VCaP (cell line): ENCODE results near the gene MS4A12.
"Not testable (repeated sequence)": the region's sequence is repeated elsewhere in the genome, so short reads cannot be mapped to it uniquely, and the experiment has no call there.

ENCODE experiments used
- H3K27ac ChIP-seq: fragments of 450-650 bp; 2 replicates; pipeline ENCODE4 v1.5.1; 2017
- TF ChIP-seq, protein P1 (sequence below): fragments of 450-650 bp; conservative IDR thresholded peaks from 2 replicates; pipeline ENCODE4 v1.5.1; 2017; ENCODE audit warnings: mild to moderate bottlenecking, moderate library complexity

MS4A12 gene, protein sequence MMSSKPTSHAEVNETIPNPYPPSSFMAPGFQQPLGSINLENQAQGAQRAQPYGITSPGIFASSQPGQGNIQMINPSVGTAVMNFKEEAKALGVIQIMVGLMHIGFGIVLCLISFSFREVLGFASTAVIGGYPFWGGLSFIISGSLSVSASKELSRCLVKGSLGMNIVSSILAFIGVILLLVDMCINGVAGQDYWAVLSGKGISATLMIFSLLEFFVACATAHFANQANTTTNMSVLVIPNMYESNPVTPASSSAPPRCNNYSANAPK

DNA sequence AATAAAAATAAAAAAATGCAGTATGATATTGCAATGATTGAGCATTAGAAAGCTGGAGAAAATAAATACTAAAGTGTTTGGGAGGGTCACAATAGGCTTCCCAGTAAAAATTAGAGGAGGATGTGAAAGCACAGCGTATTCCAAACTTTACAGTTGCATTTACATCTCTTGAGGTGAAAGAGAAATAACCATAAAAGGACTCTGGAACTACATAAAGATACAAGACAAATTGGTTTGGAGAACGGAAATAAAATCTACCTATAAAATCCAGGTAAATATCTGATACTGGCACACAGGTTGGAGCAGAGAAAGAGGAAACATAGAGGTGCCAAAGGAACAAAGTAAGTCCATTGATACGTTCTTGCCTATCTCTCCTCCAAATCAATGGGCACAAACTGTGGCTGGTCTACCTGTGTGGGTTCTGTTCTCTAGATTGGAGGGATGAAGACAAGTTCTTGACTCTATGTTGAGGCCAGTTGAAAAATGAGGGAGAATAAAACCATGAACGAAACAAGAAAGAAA, at the start of gene MS4A12:
Gene MS4A12, plus strand, starts transcription at position 291 of the 522 bp plus-strand sequence. CDS start 4,541 bp downstream, outside the sequence.
- H3K27ac ChIP-seq = no peak within 1 kb of the TSS; the same call in 1 of the 2 replicates
- TF ChIP-seq, protein P1, sequence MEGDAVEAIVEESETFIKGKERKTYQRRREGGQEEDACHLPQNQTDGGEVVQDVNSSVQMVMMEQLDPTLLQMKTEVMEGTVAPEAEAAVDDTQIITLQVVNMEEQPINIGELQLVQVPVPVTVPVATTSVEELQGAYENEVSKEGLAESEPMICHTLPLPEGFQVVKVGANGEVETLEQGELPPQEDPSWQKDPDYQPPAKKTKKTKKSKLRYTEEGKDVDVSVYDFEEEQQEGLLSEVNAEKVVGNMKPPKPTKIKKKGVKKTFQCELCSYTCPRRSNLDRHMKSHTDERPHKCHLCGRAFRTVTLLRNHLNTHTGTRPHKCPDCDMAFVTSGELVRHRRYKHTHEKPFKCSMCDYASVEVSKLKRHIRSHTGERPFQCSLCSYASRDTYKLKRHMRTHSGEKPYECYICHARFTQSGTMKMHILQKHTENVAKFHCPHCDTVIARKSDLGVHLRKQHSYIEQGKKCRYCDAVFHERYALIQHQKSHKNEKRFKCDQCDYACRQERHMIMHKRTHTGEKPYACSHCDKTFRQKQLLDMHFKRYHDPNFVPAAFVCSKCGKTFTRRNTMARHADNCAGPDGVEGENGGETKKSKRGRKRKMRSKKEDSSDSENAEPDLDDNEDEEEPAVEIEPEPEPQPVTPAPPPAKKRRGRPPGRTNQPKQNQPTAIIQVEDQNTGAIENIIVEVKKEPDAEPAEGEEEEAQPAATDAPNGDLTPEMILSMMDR = no peak

DNA sequence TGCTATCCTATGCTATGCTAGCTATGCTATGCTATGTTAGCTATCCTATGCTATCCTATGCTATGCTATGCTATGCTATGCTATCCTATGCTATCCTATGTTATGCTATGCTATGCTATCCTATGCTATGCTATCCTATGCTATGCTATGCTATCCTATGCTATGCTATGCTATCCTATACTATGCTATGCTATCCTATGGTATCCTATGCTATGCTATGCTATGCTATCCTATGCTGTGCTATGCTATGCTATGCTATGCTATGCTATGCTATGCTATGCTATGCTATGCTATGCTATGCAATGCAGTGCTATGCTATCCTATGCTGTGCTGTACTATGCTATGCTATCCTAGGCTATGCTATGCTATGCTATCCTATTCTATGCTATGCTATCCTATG, 45.5 kb upstream of the MS4A12 start:
- H3K27ac ChIP-seq = no peak overlapping the region
- TF ChIP-seq, protein P1 = no peak

DNA sequence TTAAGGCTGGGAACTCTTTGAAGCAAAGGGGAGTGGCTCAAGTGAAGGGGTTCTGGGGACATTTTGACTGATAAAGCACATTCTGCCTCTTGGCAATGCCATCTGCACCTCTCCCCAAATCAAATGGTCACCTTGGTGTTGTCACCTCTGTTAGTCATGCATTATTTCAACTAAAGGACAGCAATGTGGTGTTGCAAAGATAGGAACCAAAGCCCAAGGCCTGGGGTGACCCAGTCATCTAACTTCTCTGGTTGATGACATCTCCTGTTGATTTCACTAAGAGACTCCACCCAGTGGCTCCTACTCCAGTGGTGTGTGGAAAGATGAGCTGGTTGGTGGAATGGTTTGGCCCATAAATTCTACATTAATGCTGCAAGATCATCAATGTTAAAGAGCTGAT, 44.7 kb upstream of the MS4A12 start:
- TF ChIP-seq, protein P1 = no peak
- no peak overlapping the region for H3K27ac ChIP-seq

DNA sequence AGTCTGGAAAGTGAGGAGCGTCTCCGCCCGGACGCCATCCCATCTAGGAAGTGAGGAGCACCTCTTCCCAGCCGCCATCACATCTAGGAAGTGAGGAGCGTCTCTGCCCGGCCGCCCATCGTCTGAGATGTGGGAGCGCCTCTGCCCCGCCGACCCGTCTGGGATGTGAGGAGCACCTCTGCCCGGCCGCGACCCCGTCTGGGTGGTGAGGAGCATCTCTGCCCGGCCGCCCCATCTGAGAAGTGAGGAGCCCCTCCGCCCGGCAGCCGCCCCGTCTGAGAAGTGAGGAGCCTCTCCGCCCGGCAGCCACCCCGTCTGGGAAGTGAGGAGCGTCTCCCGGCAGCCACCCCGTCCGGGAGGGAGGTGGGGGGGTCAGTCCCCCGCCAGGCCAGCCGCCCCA, 41.4 kb upstream of the MS4A12 start:
- H3K27ac ChIP-seq = not testable (repeated sequence)

DNA sequence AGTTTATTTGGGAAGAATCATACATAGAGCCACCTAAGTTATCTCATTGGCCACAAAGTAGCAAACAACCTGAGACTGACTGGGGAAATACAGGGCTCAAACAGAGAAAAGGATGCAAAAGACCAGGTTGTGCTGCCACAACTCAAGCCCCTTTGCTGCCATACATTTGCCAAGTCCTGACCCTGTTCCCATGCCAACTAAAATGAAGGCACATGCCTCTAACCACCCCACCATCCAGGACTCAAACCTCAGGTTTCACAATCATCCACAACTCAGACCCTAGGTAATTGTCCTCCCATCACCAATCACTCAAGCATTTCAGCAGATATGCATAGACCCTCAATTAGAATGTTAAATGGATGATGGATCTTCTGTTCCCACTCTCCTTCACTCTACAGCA, 38.4 kb upstream of the MS4A12 start:
- no peak overlapping the region for H3K27ac ChIP-seq
- TF ChIP-seq, protein P1 = no peak

DNA sequence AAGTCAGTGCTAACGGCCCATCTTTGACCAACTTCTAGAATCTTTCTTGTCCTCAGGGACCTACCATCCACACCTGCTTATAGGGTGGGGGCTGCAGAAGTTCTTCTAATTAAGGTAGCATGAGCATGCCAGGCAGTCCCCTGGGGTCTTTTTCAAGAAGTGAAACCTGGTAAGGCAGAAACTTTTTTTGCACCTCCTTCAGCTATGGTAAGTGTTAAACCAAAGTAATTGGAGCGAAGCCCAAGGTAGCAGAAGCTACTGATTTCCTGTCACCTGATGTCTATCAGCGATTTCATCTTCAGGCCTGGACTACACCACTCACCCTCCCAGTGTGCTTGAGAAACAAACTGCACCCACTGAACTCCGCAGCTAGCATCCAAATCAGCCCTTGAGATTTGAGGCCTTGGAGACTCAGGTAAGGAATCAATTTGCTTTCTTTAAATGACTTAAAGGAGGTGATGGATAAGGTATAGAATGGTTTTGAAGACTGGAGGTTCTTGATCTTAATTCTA, 37.0 kb upstream of the MS4A12 start, which contains the start of gene MS4A1:
Gene MS4A1, plus strand, starts transcription at position 317 of the 512 bp plus-strand sequence. CDS start 6,528 bp downstream, outside the sequence.
- no peak within 1 kb of the TSS for H3K27ac ChIP-seq

DNA sequence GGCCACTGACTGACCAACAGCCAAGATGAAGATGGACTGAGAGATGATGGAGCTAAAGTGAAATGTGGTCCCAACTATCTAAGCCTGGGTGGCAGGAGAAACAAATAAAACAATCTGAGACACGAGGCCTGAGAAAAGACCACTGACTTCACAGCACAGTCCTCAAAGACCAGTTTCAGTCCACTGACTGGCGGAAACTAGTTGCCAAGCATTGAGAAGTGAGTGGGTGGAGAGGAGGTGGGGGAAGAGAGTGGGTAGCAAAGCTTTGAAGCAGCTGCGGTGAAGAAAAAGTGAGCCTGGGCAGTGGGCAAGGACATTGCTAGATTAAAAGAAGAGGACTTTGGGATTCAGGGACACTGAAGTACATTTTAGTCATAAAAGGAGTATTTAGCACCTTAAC, 35.0 kb upstream of the MS4A12 start:
- H3K27ac ChIP-seq = no peak overlapping the region
- TF ChIP-seq, protein P1 = no peak

More for the DNA sequence above, 37.0 kb upstream of the MS4A12 start, which contains the start of gene MS4A1:
- TF ChIP-seq, protein P1 = no peak

DNA sequence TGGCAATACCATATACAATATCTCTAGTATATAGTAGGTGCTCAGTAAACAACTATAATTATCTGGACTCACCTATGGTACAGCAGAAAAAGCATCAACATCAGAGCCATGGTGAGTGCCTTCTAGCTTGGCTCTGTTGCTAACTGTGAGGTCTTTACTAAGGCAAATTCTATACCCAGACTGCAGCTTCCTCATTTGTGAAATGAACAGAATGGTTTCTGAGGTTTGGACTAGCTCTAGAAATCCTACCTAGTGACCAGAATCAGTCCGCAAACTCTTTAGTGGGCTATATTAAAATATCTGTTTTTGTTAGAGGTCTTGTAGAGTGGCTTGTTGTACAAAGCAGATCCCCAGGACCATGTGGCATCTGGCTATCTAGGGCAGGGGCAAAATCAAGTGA, 33.2 kb upstream of the MS4A12 start:
- TF ChIP-seq, protein P1 = no peak
- H3K27ac ChIP-seq = no peak overlapping the region
